ENCODE data around the gene PLCD3. TPM values are rescaled to one million over a fixed set of nuclear protein-coding genes. Genes with fewer than 3 reads are reported as not detected.

Gene PLCD3
- total and polyA plus RNA-seq, 2 of the 13 experiments (the other 11 are each of a cell fraction or from before 2014, with no cell fraction given) = 11.3 to 39.1 TPM

DNA sequence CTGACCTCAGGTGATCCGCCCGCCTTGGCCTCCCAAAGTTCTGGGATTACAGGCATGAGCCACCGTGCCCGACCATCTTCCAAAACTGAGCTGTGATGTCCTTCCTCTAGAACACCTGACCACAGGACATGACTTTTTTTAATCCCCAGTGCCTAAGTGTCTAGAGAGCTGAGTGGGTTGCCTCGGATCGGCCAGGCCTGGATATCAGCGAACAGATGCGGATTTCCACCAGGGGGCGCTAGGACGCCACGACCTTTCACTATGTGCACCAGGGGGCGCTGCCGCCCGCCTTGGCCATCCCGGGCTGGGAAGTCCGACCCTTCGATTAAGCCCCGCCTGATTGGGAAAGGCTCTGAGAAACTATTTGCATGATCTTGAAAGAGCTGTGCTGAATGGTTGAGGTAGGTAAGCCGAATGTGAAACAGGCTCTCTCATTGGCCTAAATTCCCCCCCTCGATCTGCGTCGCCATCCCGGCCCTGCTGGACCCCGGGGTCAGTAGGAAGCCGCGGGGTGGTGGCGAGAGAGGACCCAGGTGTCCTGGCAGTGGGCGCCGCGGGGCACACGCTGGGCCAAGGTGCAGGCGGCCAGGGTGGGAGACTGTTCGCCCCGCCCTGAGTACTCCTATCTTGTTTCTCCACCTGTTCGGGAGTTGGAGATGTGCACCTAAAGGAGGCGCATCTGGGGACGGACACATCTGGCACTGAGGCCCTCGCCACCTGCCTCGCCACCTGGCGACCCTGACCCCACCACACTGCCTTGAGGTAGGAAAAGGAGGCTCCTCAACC is 3.1 kb upstream of the PLCD3 start, which contains the start of gene ACBD4 (continued):
- no peak for TF ChIP-seq NFE2 (CRISPR knock-in tag; IDR thresholded peaks at IDR 0.05)
- TF ChIP-seq ZNF251 (CRISPR knock-in tag; IDR thresholded peaks at IDR 0.05) = no peak
- peak; percentile 75 for TF ChIP-seq MIER2 (CRISPR knock-in tag; IDR thresholded peaks at IDR 0.05)
- TF ChIP-seq, protein P1, sequence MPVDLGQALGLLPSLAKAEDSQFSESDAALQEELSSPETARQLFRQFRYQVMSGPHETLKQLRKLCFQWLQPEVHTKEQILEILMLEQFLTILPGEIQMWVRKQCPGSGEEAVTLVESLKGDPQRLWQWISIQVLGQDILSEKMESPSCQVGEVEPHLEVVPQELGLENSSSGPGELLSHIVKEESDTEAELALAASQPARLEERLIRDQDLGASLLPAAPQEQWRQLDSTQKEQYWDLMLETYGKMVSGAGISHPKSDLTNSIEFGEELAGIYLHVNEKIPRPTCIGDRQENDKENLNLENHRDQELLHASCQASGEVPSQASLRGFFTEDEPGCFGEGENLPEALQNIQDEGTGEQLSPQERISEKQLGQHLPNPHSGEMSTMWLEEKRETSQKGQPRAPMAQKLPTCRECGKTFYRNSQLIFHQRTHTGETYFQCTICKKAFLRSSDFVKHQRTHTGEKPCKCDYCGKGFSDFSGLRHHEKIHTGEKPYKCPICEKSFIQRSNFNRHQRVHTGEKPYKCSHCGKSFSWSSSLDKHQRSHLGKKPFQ (CRISPR knock-in tag; IDR thresholded peaks at IDR 0.05; ENCODE audit: insufficient replicate concordance) = peak; percentile 82
- TF ChIP-seq TOPORS (CRISPR knock-in tag; IDR thresholded peaks at IDR 0.05) = 0 out of 2 replicates have a peak, but pooled peaks have one; percentile 45
- TF ChIP-seq CEBPB (IDR thresholded peaks at IDR 0.05; ENCODE audit: borderline replicate concordance, low read depth, low read length) = peak; percentile 93
- no peak for TF ChIP-seq NFE2L2 (IDR thresholded peaks at IDR 0.05; ENCODE audit: low read length)
- peak; percentile 65; the same call in 1 of the 2 replicates for TF ChIP-seq ZNF530 (CRISPR knock-in tag; IDR thresholded peaks at IDR 0.05; ENCODE audit: low read depth)
- TF ChIP-seq CHD2 (IDR thresholded peaks at IDR 0.05; ENCODE audit: low read depth, low read length) = no peak
- TF ChIP-seq, protein P2, sequence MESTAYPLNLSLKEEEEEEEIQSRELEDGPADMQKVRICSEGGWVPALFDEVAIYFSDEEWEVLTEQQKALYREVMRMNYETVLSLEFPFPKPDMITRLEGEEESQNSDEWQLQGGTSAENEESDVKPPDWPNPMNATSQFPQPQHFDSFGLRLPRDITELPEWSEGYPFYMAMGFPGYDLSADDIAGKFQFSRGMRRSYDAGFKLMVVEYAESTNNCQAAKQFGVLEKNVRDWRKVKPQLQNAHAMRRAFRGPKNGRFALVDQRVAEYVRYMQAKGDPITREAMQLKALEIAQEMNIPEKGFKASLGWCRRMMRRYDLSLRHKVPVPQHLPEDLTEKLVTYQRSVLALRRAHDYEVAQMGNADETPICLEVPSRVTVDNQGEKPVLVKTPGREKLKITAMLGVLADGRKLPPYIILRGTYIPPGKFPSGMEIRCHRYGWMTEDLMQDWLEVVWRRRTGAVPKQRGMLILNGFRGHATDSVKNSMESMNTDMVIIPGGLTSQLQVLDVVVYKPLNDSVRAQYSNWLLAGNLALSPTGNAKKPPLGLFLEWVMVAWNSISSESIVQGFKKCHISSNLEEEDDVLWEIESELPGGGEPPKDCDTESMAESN (CRISPR knock-in tag; conservative IDR thresholded peaks at IDR 0.05) = peak; percentile 72; the same call in 1 of the 2 replicates
- TF ChIP-seq, protein P3, sequence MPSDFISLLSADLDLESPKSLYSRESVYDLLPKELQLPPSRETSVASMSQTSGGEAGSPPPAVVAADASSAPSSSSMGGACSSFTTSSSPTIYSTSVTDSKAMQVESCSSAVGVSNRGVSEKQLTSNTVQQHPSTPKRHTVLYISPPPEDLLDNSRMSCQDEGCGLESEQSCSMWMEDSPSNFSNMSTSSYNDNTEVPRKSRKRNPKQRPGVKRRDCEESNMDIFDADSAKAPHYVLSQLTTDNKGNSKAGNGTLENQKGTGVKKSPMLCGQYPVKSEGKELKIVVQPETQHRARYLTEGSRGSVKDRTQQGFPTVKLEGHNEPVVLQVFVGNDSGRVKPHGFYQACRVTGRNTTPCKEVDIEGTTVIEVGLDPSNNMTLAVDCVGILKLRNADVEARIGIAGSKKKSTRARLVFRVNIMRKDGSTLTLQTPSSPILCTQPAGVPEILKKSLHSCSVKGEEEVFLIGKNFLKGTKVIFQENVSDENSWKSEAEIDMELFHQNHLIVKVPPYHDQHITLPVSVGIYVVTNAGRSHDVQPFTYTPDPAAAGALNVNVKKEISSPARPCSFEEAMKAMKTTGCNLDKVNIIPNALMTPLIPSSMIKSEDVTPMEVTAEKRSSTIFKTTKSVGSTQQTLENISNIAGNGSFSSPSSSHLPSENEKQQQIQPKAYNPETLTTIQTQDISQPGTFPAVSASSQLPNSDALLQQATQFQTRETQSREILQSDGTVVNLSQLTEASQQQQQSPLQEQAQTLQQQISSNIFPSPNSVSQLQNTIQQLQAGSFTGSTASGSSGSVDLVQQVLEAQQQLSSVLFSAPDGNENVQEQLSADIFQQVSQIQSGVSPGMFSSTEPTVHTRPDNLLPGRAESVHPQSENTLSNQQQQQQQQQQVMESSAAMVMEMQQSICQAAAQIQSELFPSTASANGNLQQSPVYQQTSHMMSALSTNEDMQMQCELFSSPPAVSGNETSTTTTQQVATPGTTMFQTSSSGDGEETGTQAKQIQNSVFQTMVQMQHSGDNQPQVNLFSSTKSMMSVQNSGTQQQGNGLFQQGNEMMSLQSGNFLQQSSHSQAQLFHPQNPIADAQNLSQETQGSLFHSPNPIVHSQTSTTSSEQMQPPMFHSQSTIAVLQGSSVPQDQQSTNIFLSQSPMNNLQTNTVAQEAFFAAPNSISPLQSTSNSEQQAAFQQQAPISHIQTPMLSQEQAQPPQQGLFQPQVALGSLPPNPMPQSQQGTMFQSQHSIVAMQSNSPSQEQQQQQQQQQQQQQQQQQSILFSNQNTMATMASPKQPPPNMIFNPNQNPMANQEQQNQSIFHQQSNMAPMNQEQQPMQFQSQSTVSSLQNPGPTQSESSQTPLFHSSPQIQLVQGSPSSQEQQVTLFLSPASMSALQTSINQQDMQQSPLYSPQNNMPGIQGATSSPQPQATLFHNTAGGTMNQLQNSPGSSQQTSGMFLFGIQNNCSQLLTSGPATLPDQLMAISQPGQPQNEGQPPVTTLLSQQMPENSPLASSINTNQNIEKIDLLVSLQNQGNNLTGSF (CRISPR knock-in tag; IDR thresholded peaks at IDR 0.05) = peak; percentile 76; the same call in 1 of the 2 replicates
- TF ChIP-seq, protein P4, sequence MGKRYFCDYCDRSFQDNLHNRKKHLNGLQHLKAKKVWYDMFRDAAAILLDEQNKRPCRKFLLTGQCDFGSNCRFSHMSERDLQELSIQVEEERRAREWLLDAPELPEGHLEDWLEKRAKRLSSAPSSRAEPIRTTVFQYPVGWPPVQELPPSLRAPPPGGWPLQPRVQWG (CRISPR knock-in tag; IDR thresholded peaks at IDR 0.05; ENCODE audit: borderline replicate concordance, low read depth) = no peak
- peak; percentile 83; the same call in 1 of the 2 replicates for TF ChIP-seq ZNF33B (CRISPR knock-in tag; IDR thresholded peaks at IDR 0.05)
- TF ChIP-seq ZNF430 (CRISPR knock-in tag; IDR thresholded peaks at IDR 0.05) = peak; percentile 48; the same call in 1 of the 2 replicates
- no peak for TF ChIP-seq IKZF4 (CRISPR knock-in tag; IDR thresholded peaks at IDR 0.05; ENCODE audit: borderline replicate concordance, low read depth, not compliant biosample characterization)
- peak; percentile 60; the same call in 1 of the 2 replicates for TF ChIP-seq GATA4 (IDR thresholded peaks at IDR 0.05; ENCODE audit: borderline replicate concordance, low read depth)
- TF ChIP-seq, protein P5, sequence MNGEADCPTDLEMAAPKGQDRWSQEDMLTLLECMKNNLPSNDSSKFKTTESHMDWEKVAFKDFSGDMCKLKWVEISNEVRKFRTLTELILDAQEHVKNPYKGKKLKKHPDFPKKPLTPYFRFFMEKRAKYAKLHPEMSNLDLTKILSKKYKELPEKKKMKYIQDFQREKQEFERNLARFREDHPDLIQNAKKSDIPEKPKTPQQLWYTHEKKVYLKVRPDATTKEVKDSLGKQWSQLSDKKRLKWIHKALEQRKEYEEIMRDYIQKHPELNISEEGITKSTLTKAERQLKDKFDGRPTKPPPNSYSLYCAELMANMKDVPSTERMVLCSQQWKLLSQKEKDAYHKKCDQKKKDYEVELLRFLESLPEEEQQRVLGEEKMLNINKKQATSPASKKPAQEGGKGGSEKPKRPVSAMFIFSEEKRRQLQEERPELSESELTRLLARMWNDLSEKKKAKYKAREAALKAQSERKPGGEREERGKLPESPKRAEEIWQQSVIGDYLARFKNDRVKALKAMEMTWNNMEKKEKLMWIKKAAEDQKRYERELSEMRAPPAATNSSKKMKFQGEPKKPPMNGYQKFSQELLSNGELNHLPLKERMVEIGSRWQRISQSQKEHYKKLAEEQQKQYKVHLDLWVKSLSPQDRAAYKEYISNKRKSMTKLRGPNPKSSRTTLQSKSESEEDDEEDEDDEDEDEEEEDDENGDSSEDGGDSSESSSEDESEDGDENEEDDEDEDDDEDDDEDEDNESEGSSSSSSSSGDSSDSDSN (CRISPR knock-in tag; IDR thresholded peaks at IDR 0.05) = peak; percentile 90
